ENCODE data around the gene SEC16B. TPM values are rescaled to one million over a fixed set of nuclear protein-coding genes. Genes with fewer than 3 reads are reported as not detected.

SEC16B gene
- total RNA-seq, 1 donor from 2014 or later, result 0.64 TPM

GRCh38 chr1:177978530-177978929, 8.7 kb upstream of the SEC16B start:
- Mint-ChIP-seq H3K27ac (ENCODE audit: unreplicated experiment) (no peak overlapping the region), H3K27me3 (ENCODE audit: unreplicated experiment) (peaks cover 12% of the 10 kb centered on the region), H3K9me3 (ENCODE audit: unreplicated experiment) (no peaks in the 10 kb centered on the region), H3K4me1 (ENCODE audit: unreplicated experiment) (peaks cover 8% of the 10 kb centered on the region), H3K4me3 (ENCODE audit: unreplicated experiment) (no peak overlapping the region), H3K36me3 (ENCODE audit: unreplicated experiment) (no peaks in the 10 kb centered on the region)
- no peak for TF ChIP-seq CTCF (IDR thresholded peaks at IDR 0.05)
- DNase-seq (ENCODE audit: extremely low spot score, unreplicated experiment), result no peak

GRCh38 chr1:177977141-177977540, 7.3 kb upstream of the SEC16B start:
- Mint-ChIP-seq H3K4me1 (ENCODE audit: unreplicated experiment) (peaks cover 5% of the 10 kb centered on the region), H3K4me3 (ENCODE audit: unreplicated experiment) (no peak overlapping the region), H3K9me3 (ENCODE audit: unreplicated experiment) (no peaks in the 10 kb centered on the region), H3K27ac (ENCODE audit: unreplicated experiment) (no peak overlapping the region), H3K36me3 (ENCODE audit: unreplicated experiment) (no peaks in the 10 kb centered on the region), H3K27me3 (ENCODE audit: unreplicated experiment) (peaks cover 10% of the 10 kb centered on the region)
- no peak for TF ChIP-seq CTCF (IDR thresholded peaks at IDR 0.05)
- no peak for DNase-seq (ENCODE audit: extremely low spot score, unreplicated experiment)

GRCh38 chr1:177976596-177976995, 6.7 kb upstream of the SEC16B start:
- no peak for DNase-seq (ENCODE audit: extremely low spot score, unreplicated experiment)
- peaks cover 5% of the 10 kb centered on the region for H3K27me3 Mint-ChIP-seq (ENCODE audit: unreplicated experiment)
- H3K36me3 Mint-ChIP-seq (ENCODE audit: unreplicated experiment), result no peaks in the 10 kb centered on the region
- no peak overlapping the region for H3K27ac Mint-ChIP-seq (ENCODE audit: unreplicated experiment)
- H3K4me3 Mint-ChIP-seq (ENCODE audit: unreplicated experiment), result no peak overlapping the region
- TF ChIP-seq CTCF (IDR thresholded peaks at IDR 0.05), result no peak
- H3K4me1 Mint-ChIP-seq (ENCODE audit: unreplicated experiment), result peaks cover 5% of the 10 kb centered on the region
- no peaks in the 10 kb centered on the region for H3K9me3 Mint-ChIP-seq (ENCODE audit: unreplicated experiment)

- DNase-seq (ENCODE audit: extremely low spot score, unreplicated experiment), result no peak
- H3K4me3 Mint-ChIP-seq (ENCODE audit: unreplicated experiment), result no peak overlapping the region
Observed at GRCh38 chr1:177975588-177976495, 6.0 kb upstream of the SEC16B start.

More at GRCh38 chr1:177975588-177976495, 6.0 kb upstream of the SEC16B start:
- TF ChIP-seq CTCF (IDR thresholded peaks at IDR 0.05), result no peak
- Mint-ChIP-seq H3K9me3 (ENCODE audit: unreplicated experiment) (no peaks in the 10 kb centered on the region), H3K4me1 (ENCODE audit: unreplicated experiment) (peaks cover 5% of the 10 kb centered on the region), H3K27me3 (ENCODE audit: unreplicated experiment) (no peaks in the 10 kb centered on the region), H3K36me3 (ENCODE audit: unreplicated experiment) (no peaks in the 10 kb centered on the region), H3K27ac (ENCODE audit: unreplicated experiment) (no peak overlapping the region)
